Vagina (tissue), 2 donors: ENCODE data around the gene STXBP5. TPM values are rescaled to one million over a fixed set of nuclear protein-coding genes. Genes with fewer than 3 reads are reported as not detected.

ENCODE experiments used
- DNase-seq, 2 donors: peaks; one replicate each; pipeline ENCODE4 v3.0.0-alpha.2; 2017; ENCODE audit errors: extremely low spot score in 2 of 2
- H3K27ac ChIP-seq: fragments of 200-600 bp; sonication (generic); one replicate; pipeline ENCODE4 v1.5.1; 2019
- H3K27me3 ChIP-seq: fragments of 200-600 bp; sonication (generic); one replicate; pipeline ENCODE4 v1.5.1; 2019
- H3K36me3 ChIP-seq, 2 donors: fragments of 200-600 bp; sonication (generic); one replicate each; pipeline ENCODE4 v1.5.1; 2017 to 2019
- H3K4me1 ChIP-seq: fragments of 200-600 bp; sonication (generic); one replicate; pipeline ENCODE4 v1.5.1; 2019
- H3K4me3 ChIP-seq, 2 donors: fragments of 200-600 bp; sonication (generic); 1 replicate in 1 of 2; 2 replicates in 1 of 2; pipeline ENCODE4 v1.5.1; 2016 to 2019
- H3K9me3 ChIP-seq: fragments of 200-600 bp; sonication (generic); one replicate; pipeline ENCODE4 v1.5.1; 2019
- CTCF ChIP-seq, 3 experiments: fragments of 450-650 bp in 2 of 3; fragments of 200-600 bp in 1 of 3; sonication (generic) in 1 of 3; IDR thresholded peaks; one replicate each; pipeline ENCODE4 v1.5.1; 2017 to 2019; ENCODE audit warnings: antibody characterized with exemption in 3 of 3, mild to moderate bottlenecking in 2 of 3, moderate library complexity in 2 of 3
- POLR2A ChIP-seq, 2 donors: fragments of 450-650 bp; IDR thresholded peaks; one replicate each; pipeline ENCODE4 v1.6.1; 2017; ENCODE audit warnings: antibody characterized with exemption in 2 of 2, mild to moderate bottlenecking in 2 of 2, moderate library complexity in 2 of 2
- POLR2AphosphoS5 ChIP-seq, 2 donors: sonication (generic); formaldehyde crosslinking; IDR thresholded peaks; one replicate each; pipeline ENCODE4 v1.9.0; 2017; ENCODE audit warnings: antibody characterized with exemption in 2 of 2, mild to moderate bottlenecking in 2 of 2, low read depth in 1 of 2; ENCODE audit not compliant: insufficient read depth in 1 of 2
- intact Hi-C: fragments of 100-400 bp; cut with DNase I; formaldehyde crosslinking; loops from one replicate; pipeline ENCODE4 v1.15.1; 2023
- total RNA-seq: library from RNA; depleted of rRNA; stranded (reverse); fragments of >200 nt; gene quantifications from one replicate; pipeline ENCODE4 v1.2.3, GENCODE V29; 2016

The STXBP5 gene
- total RNA-seq, 1 donor from 2014 or later: 33.9 TPM

- H3K36me3 ChIP-seq: no peaks in the 10 kb centered on the region
- H3K9me3 ChIP-seq: no peaks in the 10 kb centered on the region
- no peak overlapping the region for H3K4me3 ChIP-seq
- H3K27me3 ChIP-seq: no peaks in the 10 kb centered on the region
- H3K27ac ChIP-seq: no peak overlapping the region
- no peak for DNase-seq
- TF ChIP-seq POLR2AphosphoS5 (IDR thresholded peaks at IDR 0.05; ENCODE audit: insufficient read depth in 1 of 2, low read depth in 1 of 2) (no peak), CTCF (IDR thresholded peaks at IDR 0.05) (no peak), POLR2A (IDR thresholded peaks at IDR 0.05) (no peak)
- intact Hi-C loops: no loop called here
- no peaks in the 10 kb centered on the region for H3K4me1 ChIP-seq
Measured at GRCh38 chr6:147407571-147407970, 203.4 kb downstream of the STXBP5 start.

- no peaks in the 10 kb centered on the region for H3K4me1 ChIP-seq
- H3K36me3 ChIP-seq: no peaks in the 10 kb centered on the region
- no peaks in the 10 kb centered on the region for H3K9me3 ChIP-seq
- H3K4me3 ChIP-seq: no peak overlapping the region
- DNase-seq: no peak
- intact Hi-C loops: no loop called here
- no peak for TF ChIP-seq POLR2AphosphoS5 (IDR thresholded peaks at IDR 0.05; ENCODE audit: insufficient read depth in 1 of 2, low read depth in 1 of 2)
- TF ChIP-seq CTCF (IDR thresholded peaks at IDR 0.05): no peak
- no peak for TF ChIP-seq POLR2A (IDR thresholded peaks at IDR 0.05)
- H3K27ac ChIP-seq: no peak overlapping the region
- H3K27me3 ChIP-seq: no peaks in the 10 kb centered on the region
Measured at GRCh38 chr6:147416622-147417021, 212.4 kb downstream of the STXBP5 start.

- intact Hi-C loops: no loop called here
- no peaks in the 10 kb centered on the region for H3K36me3 ChIP-seq
- TF ChIP-seq CTCF (IDR thresholded peaks at IDR 0.05) (no peak), POLR2A (IDR thresholded peaks at IDR 0.05) (no peak), POLR2AphosphoS5 (IDR thresholded peaks at IDR 0.05; ENCODE audit: insufficient read depth in 1 of 2, low read depth in 1 of 2) (no peak)
Measured at GRCh38 chr6:147417954-147418353, 213.7 kb downstream of the STXBP5 start.

GRCh38 chr6:147418523-147418922, 214.3 kb downstream of the STXBP5 start:
- H3K27ac ChIP-seq: no peak overlapping the region
- H3K36me3 ChIP-seq: no peaks in the 10 kb centered on the region
- no peak for DNase-seq
- no peak overlapping the region for H3K4me3 ChIP-seq
- H3K9me3 ChIP-seq: no peaks in the 10 kb centered on the region
- no peaks in the 10 kb centered on the region for H3K4me1 ChIP-seq
- intact Hi-C loops: no loop called here
- TF ChIP-seq CTCF (IDR thresholded peaks at IDR 0.05): no peak
- no peak for TF ChIP-seq POLR2AphosphoS5 (IDR thresholded peaks at IDR 0.05; ENCODE audit: insufficient read depth in 1 of 2, low read depth in 1 of 2)
- H3K27me3 ChIP-seq: no peaks in the 10 kb centered on the region

More at GRCh38 chr6:147417954-147418353, 213.7 kb downstream of the STXBP5 start:
- H3K27ac ChIP-seq: no peak overlapping the region
- no peaks in the 10 kb centered on the region for H3K27me3 ChIP-seq
- no peaks in the 10 kb centered on the region for H3K4me1 ChIP-seq
- no peaks in the 10 kb centered on the region for H3K9me3 ChIP-seq
- DNase-seq: no peak
- H3K4me3 ChIP-seq: no peak overlapping the region

GRCh38 chr6:147421903-147422302, 217.7 kb downstream of the STXBP5 start:
- intact Hi-C loops: no loop called here
- no peak overlapping the region for H3K4me3 ChIP-seq
- TF ChIP-seq CTCF (IDR thresholded peaks at IDR 0.05) (no peak), POLR2AphosphoS5 (IDR thresholded peaks at IDR 0.05; ENCODE audit: insufficient read depth in 1 of 2, low read depth in 1 of 2) (no peak), POLR2A (IDR thresholded peaks at IDR 0.05) (no peak)
- no peak overlapping the region for H3K27ac ChIP-seq
- no peak for DNase-seq
- no peaks in the 10 kb centered on the region for H3K4me1 ChIP-seq
- H3K9me3 ChIP-seq: no peaks in the 10 kb centered on the region
- no peaks in the 10 kb centered on the region for H3K27me3 ChIP-seq
- no peaks in the 10 kb centered on the region for H3K36me3 ChIP-seq
